HG02943 (cell line): Measurements from ENCODE around the gene PRICKLE3.
A peak's percentile ranks its signal among the peaks of the same experiment; 100 is the strongest.

Experiments
- ATAC-seq: cut with Tn5 transposase; IDR thresholded peaks from one replicate; pipeline ENCODE4 v1.9.1; 2021; ENCODE audit warnings: mild to moderate bottlenecking, low read depth, moderate library complexity; ENCODE audit not compliant: unreplicated experiment

PRICKLE3 gene

GRCh38 chrX:49208399-49208798 is 22.2 kb upstream of the PRICKLE3 start:
- no peak for ATAC-seq

- ATAC-seq: no peak
These were observed 20.4 kb upstream of the PRICKLE3 start for GRCh38 chrX:49206543-49206942.

- ATAC-seq: no peak
These were observed 19.3 kb upstream of the PRICKLE3 start for GRCh38 chrX:49205443-49205842.

GRCh38 chrX:49204709-49205108 is 18.5 kb upstream of the PRICKLE3 start:
- no peak for ATAC-seq

GRCh38 chrX:49204017-49204416 is 17.8 kb upstream of the PRICKLE3 start:
- ATAC-seq: no peak

GRCh38 chrX:49203536-49203935 is 17.4 kb upstream of the PRICKLE3 start:
- ATAC-seq: no peak

- no peak for ATAC-seq
These were observed 15.8 kb upstream of the PRICKLE3 start for GRCh38 chrX:49202022-49202421.

GRCh38 chrX:49199906-49200771 is 14.0 kb upstream of the PRICKLE3 start, which contains the start of gene SYP:
Gene SYP (minus strand): TSS chrX:49200193. CDS start chrX:49200186, 7 bp downstream.
- ATAC-seq: peak; percentile 77

- no peak for ATAC-seq
These were observed 13.1 kb upstream of the PRICKLE3 start for GRCh38 chrX:49199315-49199595.

GRCh38 chrX:49198540-49199314 is 12.6 kb upstream of the PRICKLE3 start:
- ATAC-seq: no peak

- no peak for ATAC-seq
These were observed 11.4 kb upstream of the PRICKLE3 start for GRCh38 chrX:49197543-49198087.

- no peak for ATAC-seq
These were observed 7.4 kb upstream of the PRICKLE3 start for GRCh38 chrX:49193542-49193964.

GRCh38 chrX:49192722-49193328 is 6.7 kb upstream of the PRICKLE3 start:
- no peak for ATAC-seq

GRCh38 chrX:49191574-49192011 is 5.4 kb upstream of the PRICKLE3 start:
- peak; percentile 11 for ATAC-seq

GRCh38 chrX:49190821-49191573 is 4.8 kb upstream of the PRICKLE3 start:
- ATAC-seq: peak; percentile 89

- ATAC-seq: no peak
These were observed 3.4 kb upstream of the PRICKLE3 start for GRCh38 chrX:49189606-49190005.

GRCh38 chrX:49188468-49189076 is 2.4 kb upstream of the PRICKLE3 start:
- no peak for ATAC-seq

- ATAC-seq: no peak
These were observed 1.4 kb upstream of the PRICKLE3 start for GRCh38 chrX:49187526-49187925.

- no peak for ATAC-seq
These were observed 838 bp upstream of the PRICKLE3 start for GRCh38 chrX:49187028-49187394.
